GM23338 (cell line): Measurements from ENCODE around the gene PRSS50.

Experiments used
- EZH2 ChIP-seq: fragments of 200-600 bp; sonication (generic); IDR thresholded peaks from one replicate; pipeline ENCODE4 v1.8.0; 2017; ENCODE audit warnings: antibody characterized with exemption, mild to moderate bottlenecking, low read depth; ENCODE audit not compliant: unreplicated experiment
- EZH2phosphoT487 ChIP-seq: fragments of 200-600 bp; sonication (generic); IDR thresholded peaks from one replicate; pipeline ENCODE4 v1.8.1; 2018; ENCODE audit warnings: antibody characterized with exemption; ENCODE audit not compliant: unreplicated experiment
- POLR2AphosphoS5 ChIP-seq: IDR thresholded peaks from 2 replicates; pipeline ENCODE4 v1.6.1; 2016; ENCODE audit warnings: antibody characterized with exemption, low read depth
- ZNF331 ChIP-seq: fragments of 250-450 bp; sonication (Bioruptor Pico); IDR thresholded peaks from 2 replicates; pipeline ENCODE4 v1.5.0; 2020; ENCODE audit warnings: low read depth, mild to moderate bottlenecking, moderate library complexity
- TF ChIP-seq, protein P1 (sequence below), 2 experiments: fragments of 200-600 bp in 1 of 2; sonication (generic) in 1 of 2; conservative IDR thresholded peaks; 2 replicates each; pipeline versions ENCODE4 v1.5.1 to v1.6.1; 2016 to 2017; ENCODE audit warnings: antibody characterized with exemption in 2 of 2, low read depth in 2 of 2, mild to moderate bottlenecking in 2 of 2, moderate library complexity in 1 of 2
- TF ChIP-seq, protein P2 (sequence below): IDR thresholded peaks from one replicate; pipeline ENCODE4 v1.6.1; 2018; ENCODE audit warnings: antibody characterized with exemption; ENCODE audit not compliant: unreplicated experiment

DNA sequence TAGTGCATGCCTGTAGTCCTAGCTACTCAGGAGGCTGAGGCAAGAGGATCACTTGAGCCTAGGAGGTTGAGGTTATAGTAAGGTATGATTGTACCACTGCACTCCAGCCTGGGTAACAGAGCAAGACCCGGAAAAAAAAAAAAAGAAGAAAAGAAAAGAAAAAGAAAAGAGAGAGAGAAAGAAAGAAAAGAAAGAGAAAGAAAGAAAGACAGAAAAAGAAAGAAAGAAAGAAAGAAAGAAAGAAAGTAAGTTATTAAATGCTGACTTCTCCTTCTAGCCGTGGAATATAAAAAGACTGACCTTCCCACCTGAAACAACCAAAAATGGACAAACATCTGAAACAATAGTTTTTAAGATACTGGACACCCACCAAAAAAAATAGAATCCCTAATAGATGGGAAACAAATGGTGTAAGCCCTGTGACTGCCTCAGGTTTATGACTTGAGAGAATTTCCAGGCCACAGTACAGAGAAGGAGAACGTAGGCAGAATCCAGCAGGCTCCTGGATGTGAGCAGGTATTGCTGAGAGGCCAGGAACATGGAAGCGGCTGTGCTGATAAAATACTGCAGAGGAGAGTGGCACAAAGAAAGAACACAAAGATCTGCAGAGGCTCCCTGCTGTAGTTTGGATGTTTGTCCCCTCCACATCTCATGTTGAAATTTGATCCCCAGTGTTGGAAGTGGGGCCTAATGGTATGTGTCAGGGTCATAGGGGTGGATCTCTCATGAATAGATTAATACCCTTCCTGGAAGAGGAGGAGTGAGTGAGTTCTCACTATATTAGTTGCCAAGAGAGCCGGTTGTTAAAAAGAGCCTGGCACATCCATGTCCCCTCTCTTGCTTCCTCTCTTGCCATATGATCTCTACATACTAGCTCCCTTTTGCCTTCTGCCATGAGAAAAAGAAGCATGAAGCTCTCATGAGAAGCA is 41.8 kb upstream of the PRSS50 start:
- TF ChIP-seq, protein P1, sequence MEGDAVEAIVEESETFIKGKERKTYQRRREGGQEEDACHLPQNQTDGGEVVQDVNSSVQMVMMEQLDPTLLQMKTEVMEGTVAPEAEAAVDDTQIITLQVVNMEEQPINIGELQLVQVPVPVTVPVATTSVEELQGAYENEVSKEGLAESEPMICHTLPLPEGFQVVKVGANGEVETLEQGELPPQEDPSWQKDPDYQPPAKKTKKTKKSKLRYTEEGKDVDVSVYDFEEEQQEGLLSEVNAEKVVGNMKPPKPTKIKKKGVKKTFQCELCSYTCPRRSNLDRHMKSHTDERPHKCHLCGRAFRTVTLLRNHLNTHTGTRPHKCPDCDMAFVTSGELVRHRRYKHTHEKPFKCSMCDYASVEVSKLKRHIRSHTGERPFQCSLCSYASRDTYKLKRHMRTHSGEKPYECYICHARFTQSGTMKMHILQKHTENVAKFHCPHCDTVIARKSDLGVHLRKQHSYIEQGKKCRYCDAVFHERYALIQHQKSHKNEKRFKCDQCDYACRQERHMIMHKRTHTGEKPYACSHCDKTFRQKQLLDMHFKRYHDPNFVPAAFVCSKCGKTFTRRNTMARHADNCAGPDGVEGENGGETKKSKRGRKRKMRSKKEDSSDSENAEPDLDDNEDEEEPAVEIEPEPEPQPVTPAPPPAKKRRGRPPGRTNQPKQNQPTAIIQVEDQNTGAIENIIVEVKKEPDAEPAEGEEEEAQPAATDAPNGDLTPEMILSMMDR (conservative IDR thresholded peaks at IDR 0.05; ENCODE audit: low read depth in 2 of 2): no peak
- TF ChIP-seq, protein P2, sequence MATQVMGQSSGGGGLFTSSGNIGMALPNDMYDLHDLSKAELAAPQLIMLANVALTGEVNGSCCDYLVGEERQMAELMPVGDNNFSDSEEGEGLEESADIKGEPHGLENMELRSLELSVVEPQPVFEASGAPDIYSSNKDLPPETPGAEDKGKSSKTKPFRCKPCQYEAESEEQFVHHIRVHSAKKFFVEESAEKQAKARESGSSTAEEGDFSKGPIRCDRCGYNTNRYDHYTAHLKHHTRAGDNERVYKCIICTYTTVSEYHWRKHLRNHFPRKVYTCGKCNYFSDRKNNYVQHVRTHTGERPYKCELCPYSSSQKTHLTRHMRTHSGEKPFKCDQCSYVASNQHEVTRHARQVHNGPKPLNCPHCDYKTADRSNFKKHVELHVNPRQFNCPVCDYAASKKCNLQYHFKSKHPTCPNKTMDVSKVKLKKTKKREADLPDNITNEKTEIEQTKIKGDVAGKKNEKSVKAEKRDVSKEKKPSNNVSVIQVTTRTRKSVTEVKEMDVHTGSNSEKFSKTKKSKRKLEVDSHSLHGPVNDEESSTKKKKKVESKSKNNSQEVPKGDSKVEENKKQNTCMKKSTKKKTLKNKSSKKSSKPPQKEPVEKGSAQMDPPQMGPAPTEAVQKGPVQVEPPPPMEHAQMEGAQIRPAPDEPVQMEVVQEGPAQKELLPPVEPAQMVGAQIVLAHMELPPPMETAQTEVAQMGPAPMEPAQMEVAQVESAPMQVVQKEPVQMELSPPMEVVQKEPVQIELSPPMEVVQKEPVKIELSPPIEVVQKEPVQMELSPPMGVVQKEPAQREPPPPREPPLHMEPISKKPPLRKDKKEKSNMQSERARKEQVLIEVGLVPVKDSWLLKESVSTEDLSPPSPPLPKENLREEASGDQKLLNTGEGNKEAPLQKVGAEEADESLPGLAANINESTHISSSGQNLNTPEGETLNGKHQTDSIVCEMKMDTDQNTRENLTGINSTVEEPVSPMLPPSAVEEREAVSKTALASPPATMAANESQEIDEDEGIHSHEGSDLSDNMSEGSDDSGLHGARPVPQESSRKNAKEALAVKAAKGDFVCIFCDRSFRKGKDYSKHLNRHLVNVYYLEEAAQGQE: no peak
- TF ChIP-seq ZNF331 (CRISPR knock-in tag): no peak
- TF ChIP-seq EZH2: no peak
- TF ChIP-seq POLR2AphosphoS5: no peak
- TF ChIP-seq EZH2phosphoT487: no peak
